Measurements from ENCODE around the gene COL4A2.
A peak's percentile ranks its signal among the peaks of the same experiment; 100 is the strongest.

COL4A2 gene

GRCh38 chr13:110299283-110299840, 7.7 kb upstream of the COL4A2 start:
- no peak overlapping the region for H3K4me3 ChIP-seq (ENCODE audit: low read depth, low read length)
- H3K79me2 ChIP-seq (ENCODE audit: control insufficient read depth, insufficient read depth, low read length, unreplicated experiment) = peaks cover 91% of the 10 kb centered on the region
- H3K27me3 ChIP-seq (ENCODE audit: insufficient read depth, low read length) = no peaks in the 10 kb centered on the region
- H3K4me1 ChIP-seq (ENCODE audit: control insufficient read depth, insufficient read depth, low read length, unreplicated experiment) = peaks cover 37% of the 10 kb centered on the region
- H2AFZ ChIP-seq (ENCODE audit: low read length, unreplicated experiment) = no peak overlapping the region
- H3K27ac ChIP-seq (ENCODE audit: low read depth, low read length) = no peak overlapping the region
- peaks cover 10% of the 10 kb centered on the region; the same call in 1 of the 2 replicates for H3K36me3 ChIP-seq (ENCODE audit: insufficient read depth, low read length)

- Histone ChIP-seq H3K4me3 (ENCODE audit: low read depth, low read length) (peak overlapping the region; percentile 22; the same call in 1 of the 2 replicates), H3K4me1 (ENCODE audit: control insufficient read depth, insufficient read depth, low read length, unreplicated experiment) (peaks cover 46% of the 10 kb centered on the region), H2AFZ (ENCODE audit: low read length, unreplicated experiment) (no peak overlapping the region), H3K36me3 (ENCODE audit: insufficient read depth, low read length) (peaks cover 10% of the 10 kb centered on the region; the same call in 1 of the 2 replicates), H3K27ac (ENCODE audit: low read depth, low read length) (peak overlapping the region; percentile 67), H3K27me3 (ENCODE audit: insufficient read depth, low read length) (no peaks in the 10 kb centered on the region), H3K79me2 (ENCODE audit: control insufficient read depth, insufficient read depth, low read length, unreplicated experiment) (peaks cover 92% of the 10 kb centered on the region)
These were observed 6.8 kb upstream of the COL4A2 start for GRCh38 chr13:110300090-110300815.

GRCh38 chr13:110301083-110301482, 6.0 kb upstream of the COL4A2 start:
- H3K4me3 ChIP-seq (ENCODE audit: low read depth, low read length) = peak overlapping the region; percentile 7; the same call in 1 of the 2 replicates
- no peak overlapping the region for H2AFZ ChIP-seq (ENCODE audit: low read length, unreplicated experiment)
- H3K36me3 ChIP-seq (ENCODE audit: insufficient read depth, low read length) = peaks cover 10% of the 10 kb centered on the region; the same call in 1 of the 2 replicates
- H3K79me2 ChIP-seq (ENCODE audit: control insufficient read depth, insufficient read depth, low read length, unreplicated experiment) = peaks cover 95% of the 10 kb centered on the region
- H3K4me1 ChIP-seq (ENCODE audit: control insufficient read depth, insufficient read depth, low read length, unreplicated experiment) = peaks cover 50% of the 10 kb centered on the region
- H3K27me3 ChIP-seq (ENCODE audit: insufficient read depth, low read length) = no peaks in the 10 kb centered on the region
- H3K27ac ChIP-seq (ENCODE audit: low read depth, low read length) = peak overlapping the region; percentile 67

- peak overlapping the region; percentile 67 for H3K27ac ChIP-seq (ENCODE audit: low read depth, low read length)
- H3K79me2 ChIP-seq (ENCODE audit: control insufficient read depth, insufficient read depth, low read length, unreplicated experiment) = peaks cover 95% of the 10 kb centered on the region
- peak overlapping the region; percentile 7; the same call in 1 of the 2 replicates for H3K4me3 ChIP-seq (ENCODE audit: low read depth, low read length)
- no peak overlapping the region for H2AFZ ChIP-seq (ENCODE audit: low read length, unreplicated experiment)
- H3K27me3 ChIP-seq (ENCODE audit: insufficient read depth, low read length) = no peaks in the 10 kb centered on the region
- peaks cover 10% of the 10 kb centered on the region; the same call in 1 of the 2 replicates for H3K36me3 ChIP-seq (ENCODE audit: insufficient read depth, low read length)
- peaks cover 50% of the 10 kb centered on the region for H3K4me1 ChIP-seq (ENCODE audit: control insufficient read depth, insufficient read depth, low read length, unreplicated experiment)
These were observed 5.2 kb upstream of the COL4A2 start for GRCh38 chr13:110301606-110302553.

- H3K79me2 ChIP-seq (ENCODE audit: control insufficient read depth, insufficient read depth, low read length, unreplicated experiment) = peaks cover 96% of the 10 kb centered on the region
- peaks cover 50% of the 10 kb centered on the region for H3K4me1 ChIP-seq (ENCODE audit: control insufficient read depth, insufficient read depth, low read length, unreplicated experiment)
- H3K27me3 ChIP-seq (ENCODE audit: insufficient read depth, low read length) = no peaks in the 10 kb centered on the region
- peaks cover 10% of the 10 kb centered on the region; the same call in 1 of the 2 replicates for H3K36me3 ChIP-seq (ENCODE audit: insufficient read depth, low read length)
- H2AFZ ChIP-seq (ENCODE audit: low read length, unreplicated experiment) = no peak overlapping the region
- peak overlapping the region; percentile 67; the same call in 1 of the 2 replicates for H3K27ac ChIP-seq (ENCODE audit: low read depth, low read length)
- H3K4me3 ChIP-seq (ENCODE audit: low read depth, low read length) = no peak overlapping the region
These were observed 4.1 kb upstream of the COL4A2 start for GRCh38 chr13:110302997-110303396.

GRCh38 chr13:110303644-110304043, 3.4 kb upstream of the COL4A2 start:
- Histone ChIP-seq H3K4me3 (ENCODE audit: low read depth, low read length) (no peak overlapping the region), H3K79me2 (ENCODE audit: control insufficient read depth, insufficient read depth, low read length, unreplicated experiment) (peaks cover 96% of the 10 kb centered on the region), H2AFZ (ENCODE audit: low read length, unreplicated experiment) (no peak overlapping the region), H3K27ac (ENCODE audit: low read depth, low read length) (peak overlapping the region; percentile 67), H3K4me1 (ENCODE audit: control insufficient read depth, insufficient read depth, low read length, unreplicated experiment) (peaks cover 50% of the 10 kb centered on the region), H3K36me3 (ENCODE audit: insufficient read depth, low read length) (peaks cover 10% of the 10 kb centered on the region; the same call in 1 of the 2 replicates), H3K27me3 (ENCODE audit: insufficient read depth, low read length) (no peaks in the 10 kb centered on the region)

GRCh38 chr13:110304256-110304655, 2.8 kb upstream of the COL4A2 start:
- Histone ChIP-seq H3K27ac (ENCODE audit: low read depth, low read length) (peak overlapping the region; percentile 67), H3K36me3 (ENCODE audit: insufficient read depth, low read length) (peaks cover 10% of the 10 kb centered on the region; the same call in 1 of the 2 replicates), H2AFZ (ENCODE audit: low read length, unreplicated experiment) (no peak overlapping the region), H3K79me2 (ENCODE audit: control insufficient read depth, insufficient read depth, low read length, unreplicated experiment) (peaks cover 96% of the 10 kb centered on the region), H3K4me1 (ENCODE audit: control insufficient read depth, insufficient read depth, low read length, unreplicated experiment) (peaks cover 54% of the 10 kb centered on the region), H3K27me3 (ENCODE audit: insufficient read depth, low read length) (no peaks in the 10 kb centered on the region), H3K4me3 (ENCODE audit: low read depth, low read length) (peak overlapping the region; percentile 91)

- Histone ChIP-seq H3K27me3 (ENCODE audit: insufficient read depth, low read length) (no peaks in the 10 kb centered on the region), H3K4me1 (ENCODE audit: control insufficient read depth, insufficient read depth, low read length, unreplicated experiment) (peaks cover 58% of the 10 kb centered on the region), H3K27ac (ENCODE audit: low read depth, low read length) (peak overlapping the region; percentile 67), H3K36me3 (ENCODE audit: insufficient read depth, low read length) (peaks cover 10% of the 10 kb centered on the region; the same call in 1 of the 2 replicates), H3K79me2 (ENCODE audit: control insufficient read depth, insufficient read depth, low read length, unreplicated experiment) (peaks cover 98% of the 10 kb centered on the region), H3K4me3 (ENCODE audit: low read depth, low read length) (peak overlapping the region; percentile 91), H2AFZ (ENCODE audit: low read length, unreplicated experiment) (no peak overlapping the region)
These were observed 2.1 kb upstream of the COL4A2 start for GRCh38 chr13:110305001-110305400.

GRCh38 chr13:110305544-110305943, 1.5 kb upstream of the COL4A2 start:
- Histone ChIP-seq H3K27ac (ENCODE audit: low read depth, low read length) (peak overlapping the region; percentile 67), H3K36me3 (ENCODE audit: insufficient read depth, low read length) (peaks cover 10% of the 10 kb centered on the region; the same call in 1 of the 2 replicates), H2AFZ (ENCODE audit: low read length, unreplicated experiment) (no peak overlapping the region), H3K79me2 (ENCODE audit: control insufficient read depth, insufficient read depth, low read length, unreplicated experiment) (peaks cover 99% of the 10 kb centered on the region), H3K27me3 (ENCODE audit: insufficient read depth, low read length) (no peaks in the 10 kb centered on the region), H3K4me1 (ENCODE audit: control insufficient read depth, insufficient read depth, low read length, unreplicated experiment) (peaks cover 53% of the 10 kb centered on the region), H3K4me3 (ENCODE audit: low read depth, low read length) (peak overlapping the region; percentile 91)

GRCh38 chr13:110305949-110306339, 1.1 kb upstream of the COL4A2 start:
- Histone ChIP-seq H3K4me3 (ENCODE audit: low read depth, low read length) (peak overlapping the region; percentile 91), H3K36me3 (ENCODE audit: insufficient read depth, low read length) (peaks cover 14% of the 10 kb centered on the region; the same call in 1 of the 2 replicates), H3K79me2 (ENCODE audit: control insufficient read depth, insufficient read depth, low read length, unreplicated experiment) (peaks cover 99% of the 10 kb centered on the region), H3K27ac (ENCODE audit: low read depth, low read length) (peak overlapping the region; percentile 67), H2AFZ (ENCODE audit: low read length, unreplicated experiment) (no peak overlapping the region), H3K27me3 (ENCODE audit: insufficient read depth, low read length) (no peaks in the 10 kb centered on the region), H3K4me1 (ENCODE audit: control insufficient read depth, insufficient read depth, low read length, unreplicated experiment) (peaks cover 49% of the 10 kb centered on the region)

Measured in ACC112 (cell line).